Stimulated activated CD8-positive, alpha-beta memory T cell treated with anti-CD3 and anti-CD28 coated beads, Interleukin-4, amount 100 ng/mL, for 4 hours (primary cell): ENCODE results near the gene HOXB2.

Experiments used
- DNase-seq, 2 donors: peaks; one replicate each; pipeline ENCODE4 v3.0.0-alpha.2; 2020; ENCODE audit warnings: low read depth in 2 of 2, low spot score in 1 of 2

The HOXB2 gene

GRCh38 chr17:48579471-48579759 lies 34.5 kb upstream of the HOXB2 start:
- no peak for DNase-seq

DNA sequence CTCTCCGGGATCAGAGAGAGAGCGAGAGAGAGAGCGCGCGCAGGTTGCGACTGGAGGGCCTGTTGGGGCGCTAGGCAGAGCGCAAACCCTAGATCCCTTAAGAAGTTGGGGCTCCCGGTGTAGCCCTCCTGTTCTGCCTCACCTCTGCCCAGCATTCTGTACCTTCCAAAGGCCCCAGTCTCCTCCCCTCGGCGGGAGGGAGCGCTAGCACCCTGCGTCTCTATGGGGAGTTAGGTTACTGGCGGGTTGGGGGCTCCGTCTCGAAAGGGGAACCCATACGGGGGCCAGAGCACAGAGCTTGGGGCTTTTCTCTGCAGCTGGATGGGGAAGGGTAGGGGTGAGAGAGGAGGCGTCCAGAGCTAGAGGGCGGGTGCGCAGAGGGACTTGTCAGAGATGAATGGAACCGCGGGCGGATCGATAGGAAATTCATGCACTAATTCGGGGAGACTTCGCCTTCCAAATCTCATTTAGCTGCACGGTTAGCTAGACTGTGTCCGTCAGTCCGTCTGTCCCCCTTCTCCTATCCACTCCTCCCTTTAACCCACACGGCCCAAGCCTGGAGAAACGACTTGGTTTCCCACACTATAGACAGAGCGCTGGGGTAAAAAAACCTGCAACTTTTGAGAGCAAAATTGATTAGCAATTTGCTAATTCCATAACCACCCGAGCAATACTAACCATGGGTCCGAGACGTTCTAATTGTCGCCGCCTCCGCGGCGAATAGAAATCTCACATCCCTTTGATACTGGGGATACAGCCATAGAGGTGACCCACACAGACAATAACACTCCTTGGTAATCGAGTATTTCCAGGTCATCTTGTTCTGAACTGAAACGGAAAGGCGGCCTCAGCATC lies 33.9 kb upstream of the HOXB2 start:
- no peak for DNase-seq

GRCh38 chr17:48577946-48578615 lies 33.2 kb upstream of the HOXB2 start, which contains the start of gene HOXB4:
Gene HOXB4 (minus strand): TSS chr17:48578350. CDS start chr17:48578319, 31 bp downstream.
- DNase-seq = peak in 1 of 2 donors; percentile 40

- no peak for DNase-seq
Observed at GRCh38 chr17:48577330-48577945, 32.5 kb upstream of the HOXB2 start.

- DNase-seq = no peak
Observed at GRCh38 chr17:48576479-48577309, 31.8 kb upstream of the HOXB2 start.

- no peak for DNase-seq
Observed at GRCh38 chr17:48575673-48576478, 31.0 kb upstream of the HOXB2 start.

DNA sequence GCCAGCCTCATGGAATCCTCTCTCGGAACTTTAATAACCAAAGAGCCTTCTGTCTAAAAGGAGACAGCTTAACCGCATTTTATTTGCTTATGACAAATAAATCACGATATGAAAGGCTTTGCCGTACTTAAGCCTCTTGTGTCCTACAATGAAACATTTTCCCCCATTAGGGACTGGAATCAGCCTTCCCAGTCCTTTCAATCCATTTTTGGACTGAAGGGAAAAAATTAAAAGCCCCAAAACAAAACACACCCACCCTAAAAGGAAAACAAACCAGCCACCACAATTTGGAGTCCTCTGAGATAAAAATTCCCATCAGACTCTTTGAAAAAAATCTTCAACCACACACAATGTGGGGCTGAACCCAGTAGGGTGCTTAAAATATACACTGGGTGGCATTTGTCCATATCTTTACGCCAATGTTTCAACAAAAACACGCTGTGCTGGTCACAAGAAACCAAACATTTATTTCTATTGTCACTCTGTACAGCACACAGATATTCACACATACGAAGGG lies 30.2 kb upstream of the HOXB2 start:
- no peak for DNase-seq

DNA sequence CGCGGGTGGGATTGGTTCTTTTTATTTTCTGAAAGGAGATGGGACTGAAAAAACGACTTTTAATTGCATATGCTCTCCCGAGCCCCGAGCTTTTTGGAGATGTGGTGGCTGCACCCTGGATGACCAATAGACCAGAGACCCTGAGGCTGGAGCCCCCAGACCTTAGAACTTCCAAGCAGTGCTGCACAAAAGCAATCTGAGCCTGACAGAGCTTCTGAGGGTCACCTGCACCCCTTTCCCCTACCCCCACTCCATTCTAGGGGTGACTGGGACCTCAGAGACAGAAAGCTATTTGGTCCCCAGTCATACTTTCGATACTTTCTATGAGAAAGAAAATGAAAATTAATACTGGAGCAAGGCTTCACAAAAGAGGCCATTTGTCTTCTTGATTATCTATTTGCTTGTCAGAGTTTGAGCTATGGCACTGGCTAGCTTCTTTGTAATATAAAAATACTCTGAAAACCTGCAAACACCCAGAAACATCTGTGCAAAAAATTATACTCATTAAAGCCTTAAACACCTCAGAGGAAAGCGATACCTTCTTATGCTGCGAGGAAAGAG lies 29.7 kb upstream of the HOXB2 start:
- DNase-seq = no peak

DNA sequence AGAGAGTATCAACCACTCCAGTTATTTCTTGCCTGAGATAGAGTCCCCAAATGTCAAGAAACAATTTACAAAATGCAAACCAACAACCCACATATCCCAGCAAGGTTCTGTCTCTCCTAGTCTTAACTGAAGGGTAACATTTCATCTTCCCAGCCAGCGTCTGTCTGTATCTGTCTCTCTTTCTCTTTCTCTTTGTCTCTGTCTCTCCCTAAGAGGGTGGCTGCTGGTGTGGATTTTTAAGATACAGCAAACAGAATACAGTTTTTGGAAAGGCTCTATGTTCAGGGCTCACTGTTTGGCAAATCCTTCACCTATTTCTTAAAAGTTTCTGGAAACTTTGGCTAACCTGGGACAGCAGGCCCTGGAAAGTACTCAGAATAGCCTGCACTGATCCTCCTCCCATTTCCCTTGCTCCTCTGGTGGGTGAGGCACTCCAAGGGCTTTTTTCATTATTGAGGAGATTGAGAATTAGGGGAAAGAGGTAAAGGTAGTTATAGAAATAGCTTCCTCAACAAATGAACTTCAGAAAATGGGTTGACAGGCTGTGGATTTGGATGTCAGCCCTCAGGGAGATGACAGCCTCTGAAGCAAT lies 27.0 kb upstream of the HOXB2 start:
- DNase-seq = no peak

DNA sequence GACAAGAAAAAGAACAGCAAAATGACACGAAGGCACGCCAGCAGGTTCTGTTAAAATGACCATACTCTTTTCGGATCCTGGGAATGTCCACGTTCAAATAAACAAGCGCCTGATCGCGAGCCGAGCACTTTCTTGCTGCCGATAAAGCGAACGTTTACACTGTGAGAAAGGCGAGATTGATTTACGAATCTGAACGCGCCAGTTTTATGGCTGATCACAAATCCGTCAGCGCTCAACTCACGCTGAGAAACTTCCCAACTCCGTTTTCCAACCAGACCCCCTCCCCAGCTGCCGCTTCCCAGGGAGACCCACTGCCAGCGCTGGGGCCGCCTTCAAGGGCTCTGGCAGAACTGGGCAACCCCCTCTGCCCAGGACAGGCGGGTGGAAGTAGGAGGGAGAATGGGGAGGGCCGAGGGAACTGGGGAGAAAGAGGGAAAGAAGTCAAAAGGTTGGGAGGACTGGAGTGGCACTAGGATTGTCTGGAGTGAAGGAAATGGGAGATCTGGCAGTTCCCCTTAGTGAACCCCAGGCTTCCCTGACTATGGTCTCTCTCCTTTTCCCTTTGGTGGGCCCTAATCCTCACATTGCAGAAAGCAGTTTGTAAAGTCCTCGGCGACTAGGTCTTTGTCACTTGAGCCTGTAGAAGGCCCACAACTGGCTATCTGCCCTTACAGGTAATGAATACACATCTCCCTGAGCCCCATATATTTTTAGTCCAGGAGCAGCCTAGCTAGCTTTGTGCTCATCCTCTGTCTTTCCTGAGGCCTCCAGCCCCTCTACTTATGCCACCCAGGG lies 26.3 kb upstream of the HOXB2 start:
- no peak for DNase-seq

DNA sequence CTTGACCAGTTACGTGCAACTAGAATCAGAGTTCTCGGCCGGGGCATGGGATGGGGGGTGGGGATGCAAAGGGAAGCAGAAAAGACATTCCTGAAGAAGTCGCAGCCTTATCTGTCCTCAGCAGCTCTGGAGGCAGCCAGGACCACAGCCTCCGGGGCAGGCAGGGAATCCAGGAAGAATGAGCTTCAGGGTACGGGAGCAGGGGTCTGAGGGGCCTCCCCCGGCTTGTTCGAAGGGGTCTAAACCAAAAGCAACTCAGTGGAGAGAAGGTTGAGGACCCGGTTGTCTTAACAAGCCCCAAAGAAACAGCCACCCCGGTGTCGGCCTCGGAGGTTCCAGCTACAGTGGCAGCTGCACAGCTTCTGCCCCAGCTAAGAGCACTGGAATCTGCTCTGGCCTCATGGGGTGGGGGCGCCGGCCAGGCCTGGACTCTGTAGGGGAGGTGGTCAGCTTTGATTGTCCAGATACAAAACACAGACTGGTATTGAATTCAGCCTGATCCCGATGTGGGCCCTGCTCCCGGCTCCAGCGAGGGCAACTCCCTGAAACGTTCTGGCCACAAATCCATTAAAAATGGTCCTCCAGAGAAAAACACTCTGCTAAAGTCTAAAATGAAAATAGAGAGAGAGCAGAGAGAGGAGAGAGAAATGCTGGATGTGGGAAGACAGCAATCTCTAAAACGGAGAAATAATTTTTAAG lies 25.6 kb upstream of the HOXB2 start:
- no peak for DNase-seq

DNA sequence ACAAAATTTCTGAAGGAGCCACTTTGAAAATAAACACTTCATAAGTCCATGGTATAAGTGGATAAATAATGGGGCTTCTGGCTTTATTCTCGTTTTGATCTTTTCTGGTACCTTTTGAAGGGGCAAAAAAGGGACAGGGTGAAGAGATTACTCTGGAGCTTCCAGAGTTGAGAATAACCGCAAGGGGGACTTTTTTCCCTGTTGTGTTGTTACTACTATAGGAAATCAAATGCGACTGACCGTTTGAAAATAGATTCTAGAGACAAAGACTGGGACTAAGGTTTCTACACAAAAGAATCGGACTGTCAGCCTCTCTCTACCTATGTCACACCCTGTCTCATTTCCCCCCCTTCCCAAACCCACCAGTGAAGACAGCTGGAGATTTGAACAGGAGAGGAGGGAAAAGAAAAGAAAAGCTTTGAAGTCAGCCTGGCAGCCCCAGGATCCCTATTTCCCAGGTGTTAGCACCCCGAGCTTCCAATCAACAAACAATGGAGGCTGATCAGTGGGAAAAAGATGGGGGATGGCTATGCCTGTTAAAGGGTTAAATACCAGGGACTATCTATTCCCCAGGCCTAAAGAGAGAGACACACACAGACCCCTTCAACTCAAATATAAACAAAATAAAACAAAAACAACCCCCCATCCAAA lies 24.9 kb upstream of the HOXB2 start:
- no peak for DNase-seq

GRCh38 chr17:48569240-48569582 lies 24.3 kb upstream of the HOXB2 start:
- no peak for DNase-seq

- DNase-seq = no peak
Observed at GRCh38 chr17:48568499-48569239, 23.8 kb upstream of the HOXB2 start.

- DNase-seq = no peak
Observed at GRCh38 chr17:48567646-48568354, 22.9 kb upstream of the HOXB2 start.

DNA sequence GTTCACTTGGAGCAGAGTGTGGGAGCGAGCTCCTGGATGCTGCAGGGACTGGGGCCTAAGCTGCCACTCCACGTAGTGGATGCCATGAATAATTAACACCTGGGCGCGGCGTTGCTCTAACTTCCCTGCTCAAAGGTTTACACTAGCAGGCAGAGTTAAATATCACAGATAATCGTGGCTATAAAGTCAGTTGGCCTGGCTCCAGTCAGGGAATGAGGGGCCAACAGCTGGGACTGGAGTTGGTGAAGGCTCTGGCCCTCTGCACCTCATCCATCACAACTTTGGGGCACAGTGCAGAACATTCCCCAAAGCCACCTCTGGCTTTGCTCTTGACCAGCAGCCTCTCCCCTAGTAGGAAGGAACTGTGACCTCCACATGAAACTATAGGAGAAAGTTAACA lies 22.3 kb upstream of the HOXB2 start:
- DNase-seq = no peak

GRCh38 chr17:48566717-48567116 lies 21.8 kb upstream of the HOXB2 start:
- DNase-seq = no peak
